Keratinocyte (primary cell): ENCODE results near the gene KANTR.

ENCODE experiments used
- CTCF ChIP-seq, 3 experiments: IDR thresholded peaks in 1 of 3; conservative IDR thresholded peaks in 1 of 3; optimal IDR thresholded peaks in 1 of 3; 2 replicates in 2 of 3; 3 replicates in 1 of 3; pipeline versions ENCODE3 to v1.5.1; 2011; ENCODE audit warnings: low read length in 3 of 3, mild to moderate bottlenecking in 3 of 3, moderate library complexity in 2 of 3, control low read depth in 1 of 3, inconsistent platforms in 1 of 3; ENCODE audit not compliant: insufficient read depth in 2 of 3; ENCODE audit errors: extremely low read depth in 1 of 3
- EZH2 ChIP-seq: IDR thresholded peaks from one replicate; pipeline ENCODE4 v1.6.1; 2012; ENCODE audit warnings: inconsistent platforms, mild to moderate bottlenecking, low read length, moderate library complexity

- TF ChIP-seq CTCF (optimal IDR thresholded peaks at IDR 0.05 in 1 of 3, IDR thresholded peaks at IDR 0.05 in 1 of 3, conservative IDR thresholded peaks at IDR 0.05 in 1 of 3; ENCODE audit: extremely low read depth in 1 of 3, insufficient read depth in 2 of 3, low read length in 3 of 3): peak in 1 of 3 experiments; percentile 5
- TF ChIP-seq EZH2: no peak
These were observed at the start of gene KANTR for GRCh38 chrX:53093748-53094581.
